ENCODE measurements around the gene SFRP2.

Gene SFRP2

GRCh38 chr4:153765894-153766293 lies 23.0 kb downstream of the SFRP2 start:
- DNase-seq = no peak

DNA sequence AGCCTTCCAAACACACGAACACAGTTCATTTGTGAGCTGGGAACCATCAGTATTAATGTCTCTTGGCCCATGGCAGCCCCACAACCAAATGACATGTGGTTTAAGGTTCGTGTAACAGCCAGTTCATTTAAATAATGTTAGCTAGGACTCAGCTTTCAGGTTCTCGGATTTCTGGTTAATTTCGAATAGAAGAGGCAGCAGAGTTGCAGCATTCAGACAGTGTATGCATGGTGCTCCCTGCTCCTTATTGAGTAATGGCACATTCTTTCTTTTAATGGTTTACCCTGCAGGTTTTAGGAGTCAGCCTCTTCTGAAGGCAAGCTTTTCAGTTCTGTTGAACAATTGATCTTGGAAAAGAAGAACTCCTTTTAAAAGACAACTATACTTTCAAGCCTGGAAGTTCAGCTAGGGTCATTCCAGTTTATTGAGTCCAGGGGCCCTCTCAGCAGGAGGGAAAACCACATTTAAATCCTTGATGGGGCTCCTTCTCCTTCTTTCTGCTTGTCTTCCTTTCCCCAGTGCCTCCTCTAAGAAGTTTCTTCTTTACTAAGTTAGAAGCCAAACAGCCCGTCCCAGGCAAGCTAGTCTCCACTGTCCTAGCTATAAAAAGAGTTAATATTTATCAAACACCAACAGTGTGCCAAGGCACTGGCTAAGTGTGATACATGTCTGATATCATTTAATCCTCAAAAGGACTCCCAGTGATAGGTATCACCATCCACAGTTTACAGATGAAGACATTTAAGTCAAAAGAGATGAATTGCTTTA lies 24.1 kb downstream of the SFRP2 start:
- DNase-seq = no peak

- DNase-seq = no peak
Measured at GRCh38 chr4:153763404-153763803, 25.5 kb downstream of the SFRP2 start.

- DNase-seq = peak; percentile 29
Measured at GRCh38 chr4:153759407-153760316, 29.2 kb downstream of the SFRP2 start, which contains the start of gene RNF175. RNF175 (minus strand) TSS chr4:153760024; CDS start chr4:153759862, 162 bp downstream.

- DNase-seq = no peak
Measured at GRCh38 chr4:153758688-153759406, 30.0 kb downstream of the SFRP2 start.

- DNase-seq = no peak
Measured at GRCh38 chr4:153758136-153758535, 30.7 kb downstream of the SFRP2 start.

DNA sequence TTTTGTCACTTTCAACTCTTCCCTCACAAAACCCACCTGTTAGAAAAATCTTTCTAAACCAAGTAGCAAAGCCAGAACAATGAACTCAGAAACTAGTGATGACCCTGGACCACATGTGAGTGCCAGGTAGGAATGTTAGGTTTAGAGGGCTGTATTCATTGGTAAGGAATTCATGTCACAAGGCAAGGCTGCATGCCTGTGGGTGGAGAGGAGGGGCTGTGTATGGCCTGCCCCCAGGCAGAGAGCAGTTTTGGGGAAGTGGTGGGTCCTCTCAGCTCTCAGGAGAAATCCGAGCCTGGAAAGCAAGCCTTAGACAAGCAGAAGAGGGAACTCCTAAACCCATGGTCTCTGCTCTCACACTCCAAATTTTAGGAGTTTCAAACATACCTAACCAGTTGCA lies 31.5 kb downstream of the SFRP2 start:
- DNase-seq = no peak

DNA sequence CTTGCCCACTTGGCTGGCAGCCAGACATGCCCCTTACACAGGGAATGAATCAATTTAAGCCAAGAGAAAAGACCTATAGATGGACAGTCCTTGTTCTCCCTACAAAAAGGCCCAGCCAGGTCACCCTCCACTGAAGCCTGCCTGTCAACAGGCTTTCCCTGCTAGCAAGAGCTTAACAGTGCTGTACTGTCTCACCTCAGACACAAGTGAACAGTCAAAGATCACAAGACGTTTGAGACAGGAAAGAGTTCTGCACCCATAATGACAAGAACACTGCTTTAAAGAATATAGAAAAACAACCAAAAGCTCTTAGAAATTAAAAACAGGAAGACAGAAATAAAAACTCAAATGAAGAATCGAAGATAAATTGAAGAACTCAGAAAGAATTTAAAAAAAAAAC lies 33.7 kb downstream of the SFRP2 start:
- no peak for DNase-seq

DNA sequence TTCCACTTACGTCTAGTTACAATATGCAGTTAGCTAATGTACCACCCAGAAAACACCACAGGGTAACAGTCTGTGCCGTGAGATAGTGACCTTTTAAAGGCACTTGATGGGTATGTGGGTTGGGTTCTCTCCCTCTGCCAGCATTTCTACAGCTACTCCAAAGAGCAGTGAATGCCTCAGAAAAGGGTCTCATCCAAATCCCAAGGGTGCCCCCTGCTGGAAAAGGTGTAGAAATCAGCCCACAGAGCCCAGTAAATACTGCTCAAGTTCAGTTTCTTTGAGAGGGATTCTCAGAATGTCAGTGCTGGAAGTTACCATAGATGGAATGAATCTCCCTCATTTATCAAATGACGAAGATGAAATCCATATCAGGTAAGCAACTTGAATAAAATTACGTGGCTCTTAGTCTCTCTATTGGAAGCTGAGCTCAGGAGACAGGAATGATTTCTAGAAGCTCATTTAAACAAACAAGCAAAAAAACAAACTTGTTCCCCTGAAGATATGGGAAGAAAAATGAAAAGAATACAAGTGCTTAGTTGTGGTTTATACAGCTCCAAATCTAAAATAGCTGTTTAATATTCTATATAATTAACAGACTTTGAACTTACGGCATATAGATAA lies 38.6 kb downstream of the SFRP2 start:
- DNase-seq = peak; percentile 47

- no peak for DNase-seq
Measured at GRCh38 chr4:153748378-153748777, 40.5 kb downstream of the SFRP2 start.

DNA sequence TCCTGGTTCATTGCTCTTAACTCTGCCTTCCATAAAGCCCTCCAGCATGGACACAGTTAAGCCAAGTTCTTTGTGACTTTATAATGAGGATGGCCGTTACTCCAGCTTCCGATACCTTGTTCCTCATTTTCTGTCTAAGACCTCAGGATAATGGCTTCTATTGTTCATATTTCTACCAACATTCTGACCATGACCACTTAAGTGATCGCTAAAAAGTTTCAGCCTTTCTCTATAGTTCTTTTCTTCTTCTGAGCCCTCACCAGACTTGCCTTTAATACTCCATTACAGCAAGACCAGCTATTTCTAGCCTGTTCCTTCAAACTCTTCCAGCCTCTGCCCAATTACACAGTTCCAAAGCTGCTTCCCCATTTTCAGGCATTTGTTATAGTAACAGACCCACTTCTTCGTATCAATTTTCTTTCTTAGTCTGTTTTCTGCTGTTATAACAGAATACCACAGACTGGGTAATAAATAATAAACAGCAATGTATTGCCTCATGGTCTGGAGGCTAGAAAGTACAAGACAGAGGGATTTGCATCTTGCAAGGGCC lies 41.4 kb downstream of the SFRP2 start:
- no peak for DNase-seq

GRCh38 chr4:153745651-153746050 lies 43.2 kb downstream of the SFRP2 start:
- DNase-seq = no peak

DNA sequence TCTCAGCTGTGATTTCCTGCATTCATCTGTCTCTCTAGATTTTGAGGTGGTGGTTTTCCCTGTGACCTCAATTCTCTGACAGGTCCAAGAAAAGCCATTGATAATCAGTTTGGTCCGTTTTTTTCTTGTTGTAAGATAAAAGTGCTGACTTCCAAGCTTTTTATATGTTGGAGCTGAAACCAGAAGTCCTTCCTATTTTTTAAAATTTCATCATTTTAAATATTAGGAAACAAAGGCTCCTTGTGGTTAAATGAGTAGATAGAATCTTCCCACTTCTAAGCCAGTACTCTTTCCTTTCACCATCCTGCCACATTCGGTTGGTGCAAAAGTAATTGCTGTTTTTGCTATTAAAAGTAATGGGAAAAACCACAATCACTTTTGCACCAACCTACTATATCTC lies 47.3 kb downstream of the SFRP2 start:
- no peak for DNase-seq

GRCh38 chr4:153735906-153736461 lies 52.9 kb downstream of the SFRP2 start:
- DNase-seq = no peak

DNA sequence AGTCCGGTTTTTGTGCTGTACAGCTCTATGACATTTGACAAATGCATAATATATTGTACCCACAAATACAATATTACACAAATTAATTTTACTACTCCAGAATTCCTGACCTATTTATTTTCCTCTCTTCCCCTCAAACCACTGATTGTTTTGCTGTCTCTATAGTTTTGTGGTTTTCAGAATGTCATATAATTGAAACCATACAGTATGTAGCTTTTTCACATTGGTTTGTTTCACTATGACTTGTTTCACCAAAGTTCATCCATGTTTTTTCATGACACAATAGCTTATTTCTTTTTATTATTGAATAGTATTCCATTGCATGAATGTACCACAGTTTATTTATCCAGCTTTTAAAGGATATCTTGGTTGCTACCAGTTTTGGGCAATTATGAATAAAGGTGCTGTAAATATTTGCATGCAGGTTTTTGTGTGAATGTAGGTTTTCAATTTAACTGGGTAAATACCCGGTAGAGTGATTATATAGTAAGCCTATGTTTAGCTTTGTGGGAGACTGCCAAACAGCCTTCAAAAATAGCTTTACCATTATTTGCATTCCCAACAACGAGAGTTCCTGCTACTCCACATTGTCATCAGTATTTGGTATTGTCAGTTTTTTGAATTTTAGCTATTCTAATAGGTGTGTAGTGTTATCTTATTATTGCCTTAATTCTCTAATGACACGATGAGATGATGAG lies 55.0 kb downstream of the SFRP2 start:
- no peak for DNase-seq

DNA sequence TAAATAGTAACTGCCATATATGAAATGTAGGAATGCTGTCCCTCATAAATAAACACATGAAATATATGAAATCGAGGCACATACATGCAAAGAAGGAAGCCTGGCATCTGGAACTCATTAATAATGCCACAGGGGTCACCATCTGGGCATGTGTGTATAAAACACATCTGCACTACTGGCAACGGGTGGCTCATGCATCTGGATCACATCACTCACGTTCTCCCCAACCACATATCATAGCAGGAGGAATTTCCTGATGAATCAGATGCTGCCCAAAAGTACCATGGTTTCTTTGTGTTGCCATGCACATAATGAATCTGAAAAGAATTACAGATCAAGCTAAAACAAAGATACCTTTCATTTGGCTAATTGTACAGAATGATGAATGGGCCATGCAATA lies 57.6 kb downstream of the SFRP2 start:
- no peak for DNase-seq

Data from stimulated activated CD4-positive, alpha-beta T cell treated with anti-CD3 and anti-CD28 coated beads, Interleukin-4, amount 100 ng/mL, for 1 hour (primary cell).